ENCODE data around the gene FFAR1.

DNA sequence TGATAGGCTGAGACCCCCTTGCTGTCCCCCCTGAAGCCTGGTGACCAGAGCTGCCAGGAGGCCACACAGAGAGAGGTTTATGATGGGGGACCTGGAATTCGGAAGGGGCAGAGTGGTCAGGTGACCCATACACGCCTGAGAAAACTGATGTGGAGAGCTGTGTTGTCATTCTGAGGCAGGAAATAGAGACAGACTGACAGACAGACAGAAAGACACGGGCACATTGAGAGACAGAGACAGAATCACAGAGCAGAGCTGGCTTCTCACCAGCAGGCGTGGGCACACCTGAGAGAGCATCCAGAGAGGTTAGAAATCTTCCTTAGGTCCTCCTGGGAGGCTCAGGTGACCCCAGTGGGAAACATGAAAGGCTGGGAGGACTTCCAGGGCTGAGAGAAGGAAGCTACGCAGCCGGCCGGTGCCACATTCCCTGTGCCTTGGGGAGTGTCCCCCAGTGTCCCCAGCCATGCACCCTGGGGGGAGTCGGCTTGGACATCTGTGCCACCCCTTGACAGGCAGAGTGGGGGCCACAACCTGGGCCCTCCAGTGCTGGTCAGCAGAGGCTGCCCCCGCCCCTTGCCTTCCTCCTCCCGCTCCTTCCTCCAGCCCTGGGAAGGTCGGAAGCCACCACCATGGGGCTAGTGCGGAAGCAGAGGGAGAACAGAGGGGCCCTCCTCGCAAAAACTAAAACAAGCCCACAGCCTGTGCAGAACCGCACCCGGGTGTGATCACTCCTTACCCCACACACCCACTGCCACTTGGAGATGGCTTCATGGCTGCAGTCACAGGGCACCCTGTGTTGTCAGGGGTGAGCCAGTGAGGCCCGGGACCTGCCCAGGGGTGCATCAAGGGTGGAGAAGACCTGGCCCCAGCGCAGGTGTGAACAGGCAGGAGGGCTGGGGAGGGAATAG lies 2.2 kb downstream of the FFAR1 start:
- no peak for TF ChIP-seq POLR2AphosphoS5 (IDR thresholded peaks at IDR 0.05)
- TF ChIP-seq POLR2A (IDR thresholded peaks at IDR 0.05) = no peak
- TF ChIP-seq, protein P1, sequence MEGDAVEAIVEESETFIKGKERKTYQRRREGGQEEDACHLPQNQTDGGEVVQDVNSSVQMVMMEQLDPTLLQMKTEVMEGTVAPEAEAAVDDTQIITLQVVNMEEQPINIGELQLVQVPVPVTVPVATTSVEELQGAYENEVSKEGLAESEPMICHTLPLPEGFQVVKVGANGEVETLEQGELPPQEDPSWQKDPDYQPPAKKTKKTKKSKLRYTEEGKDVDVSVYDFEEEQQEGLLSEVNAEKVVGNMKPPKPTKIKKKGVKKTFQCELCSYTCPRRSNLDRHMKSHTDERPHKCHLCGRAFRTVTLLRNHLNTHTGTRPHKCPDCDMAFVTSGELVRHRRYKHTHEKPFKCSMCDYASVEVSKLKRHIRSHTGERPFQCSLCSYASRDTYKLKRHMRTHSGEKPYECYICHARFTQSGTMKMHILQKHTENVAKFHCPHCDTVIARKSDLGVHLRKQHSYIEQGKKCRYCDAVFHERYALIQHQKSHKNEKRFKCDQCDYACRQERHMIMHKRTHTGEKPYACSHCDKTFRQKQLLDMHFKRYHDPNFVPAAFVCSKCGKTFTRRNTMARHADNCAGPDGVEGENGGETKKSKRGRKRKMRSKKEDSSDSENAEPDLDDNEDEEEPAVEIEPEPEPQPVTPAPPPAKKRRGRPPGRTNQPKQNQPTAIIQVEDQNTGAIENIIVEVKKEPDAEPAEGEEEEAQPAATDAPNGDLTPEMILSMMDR (IDR thresholded peaks at IDR 0.05) = no peak
- TF ChIP-seq EP300 (IDR thresholded peaks at IDR 0.05; ENCODE audit: low read depth) = no peak

Data from transverse colon (tissue), 4 donors.